Esophagus muscularis mucosa (tissue), 4 donors: ENCODE results near the gene NR1D2.

ENCODE experiments used
- EP300 ChIP-seq: sonication (generic); formaldehyde crosslinking; IDR thresholded peaks from one replicate; pipeline ENCODE4 v1.6.1; 2017; ENCODE audit warnings: antibody characterized with exemption
- POLR2A ChIP-seq: fragments of 450-650 bp; IDR thresholded peaks from one replicate; pipeline ENCODE4 v1.6.1; 2017; ENCODE audit warnings: antibody characterized with exemption, moderate library complexity, mild to moderate bottlenecking, low read depth
- POLR2AphosphoS5 ChIP-seq, 2 donors: sonication (generic); formaldehyde crosslinking; IDR thresholded peaks; one replicate each; pipeline ENCODE4 v1.6.1; 2017; ENCODE audit warnings: antibody characterized with exemption in 2 of 2
- TF ChIP-seq, protein P1 (sequence below), 3 experiments: fragments of 200-600 bp in 2 of 3; fragments of 450-650 bp in 1 of 3; sonication (generic) in 2 of 3; IDR thresholded peaks; one replicate each; pipeline ENCODE4 v1.5.1; 2017 to 2019; ENCODE audit warnings: antibody characterized with exemption in 3 of 3, mild to moderate bottlenecking in 2 of 3, moderate library complexity in 1 of 3

DNA sequence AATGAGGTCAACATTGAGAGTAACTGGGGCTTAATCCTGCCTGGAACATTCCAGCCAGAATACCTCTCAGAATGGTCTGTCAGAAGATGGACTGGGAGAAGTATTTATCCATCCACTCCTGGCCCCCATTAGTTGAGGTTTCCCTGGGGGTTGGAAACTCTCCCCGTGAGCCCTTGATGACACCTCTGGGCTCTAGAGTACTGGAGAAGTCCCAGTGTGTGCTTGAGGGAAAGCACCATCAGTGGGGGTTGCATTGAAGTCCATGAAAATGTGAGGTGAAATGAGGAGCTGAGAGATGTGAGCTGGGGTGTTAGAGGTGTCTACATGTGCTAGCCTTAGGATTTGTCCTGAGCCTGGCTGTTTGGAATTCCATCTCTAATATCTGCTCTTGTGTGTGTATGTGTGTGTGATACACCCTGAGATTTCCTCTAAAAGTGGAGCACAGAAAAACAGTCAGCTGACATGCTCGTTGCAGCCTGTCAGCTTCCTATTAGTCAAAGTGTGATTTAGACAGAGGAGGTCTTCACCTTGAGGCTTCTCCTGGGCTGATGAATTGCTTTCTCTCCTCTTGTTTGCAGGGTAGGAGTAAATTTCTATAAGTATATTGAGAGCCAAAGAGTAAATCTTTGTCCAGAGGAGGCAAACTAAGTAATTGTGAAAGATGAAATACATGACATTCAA, 67.6 kb downstream of the NR1D2 start:
- TF ChIP-seq, protein P1, sequence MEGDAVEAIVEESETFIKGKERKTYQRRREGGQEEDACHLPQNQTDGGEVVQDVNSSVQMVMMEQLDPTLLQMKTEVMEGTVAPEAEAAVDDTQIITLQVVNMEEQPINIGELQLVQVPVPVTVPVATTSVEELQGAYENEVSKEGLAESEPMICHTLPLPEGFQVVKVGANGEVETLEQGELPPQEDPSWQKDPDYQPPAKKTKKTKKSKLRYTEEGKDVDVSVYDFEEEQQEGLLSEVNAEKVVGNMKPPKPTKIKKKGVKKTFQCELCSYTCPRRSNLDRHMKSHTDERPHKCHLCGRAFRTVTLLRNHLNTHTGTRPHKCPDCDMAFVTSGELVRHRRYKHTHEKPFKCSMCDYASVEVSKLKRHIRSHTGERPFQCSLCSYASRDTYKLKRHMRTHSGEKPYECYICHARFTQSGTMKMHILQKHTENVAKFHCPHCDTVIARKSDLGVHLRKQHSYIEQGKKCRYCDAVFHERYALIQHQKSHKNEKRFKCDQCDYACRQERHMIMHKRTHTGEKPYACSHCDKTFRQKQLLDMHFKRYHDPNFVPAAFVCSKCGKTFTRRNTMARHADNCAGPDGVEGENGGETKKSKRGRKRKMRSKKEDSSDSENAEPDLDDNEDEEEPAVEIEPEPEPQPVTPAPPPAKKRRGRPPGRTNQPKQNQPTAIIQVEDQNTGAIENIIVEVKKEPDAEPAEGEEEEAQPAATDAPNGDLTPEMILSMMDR (IDR thresholded peaks at IDR 0.05), result no peak
- no peak for TF ChIP-seq POLR2A
- TF ChIP-seq EP300, result no peak
- no peak for TF ChIP-seq POLR2AphosphoS5 (IDR thresholded peaks at IDR 0.05)
